ENCODE data around the gene NSMF. TPM values are rescaled to one million over a fixed set of nuclear protein-coding genes. Genes with fewer than 3 reads are reported as not detected.

Gene NSMF
- total RNA-seq, 4 donors from 2014 or later: 219 to 297 (median 270) TPM

GRCh38 chr9:137426018-137426681 is 33.0 kb downstream of the NSMF start:
- TF ChIP-seq EP300 (IDR thresholded peaks at IDR 0.05) (no peak), CTCF (IDR thresholded peaks at IDR 0.05) (no peak), POLR2A (IDR thresholded peaks at IDR 0.05) (no peak)
- Histone ChIP-seq H3K4me1 (peaks cover 0 to 33% (median 18%) of the 10 kb centered on the region in 4 donors), H3K36me3 (no peaks in the 10 kb centered on the region), H3K9me3 (no peaks in the 10 kb centered on the region), H3K4me3 (no peak overlapping the region), H3K27me3 (no peaks in the 10 kb centered on the region), H3K27ac (no peak overlapping the region)
- no peak for DNase-seq (ENCODE audit: low spot score in 2 of 2)
- 73 to 77% methylated on average over 14 to 16 of the region's 18 CpGs for WGBS, 2 donors

GRCh38 chr9:137423514-137424291 is 35.4 kb downstream of the NSMF start:
- DNase-seq (ENCODE audit: low spot score in 2 of 2): no peak
- TF ChIP-seq EP300 (IDR thresholded peaks at IDR 0.05) (no peak), CTCF (IDR thresholded peaks at IDR 0.05) (peak in 3 of 5 experiments; percentile 27 to 47 (median 39))
- 22 to 40% methylated on average over 9 to 49 of the region's 77 CpGs for WGBS, 2 donors
- peaks cover 0 to 38% (median 19%) of the 10 kb centered on the region in 4 donors for H3K4me1 ChIP-seq
- H3K36me3 ChIP-seq: no peaks in the 10 kb centered on the region
- H3K27me3 ChIP-seq: no peaks in the 10 kb centered on the region
- no peaks in the 10 kb centered on the region for H3K9me3 ChIP-seq
- H3K27ac ChIP-seq: peak overlapping the region; percentile 60 to 92 (median 86)
- H3K4me3 ChIP-seq: peak overlapping the region; percentile 46 to 77 (median 70)

GRCh38 chr9:137422604-137423513 is 36.3 kb downstream of the NSMF start, which contains the start of the genes EXD3 and NOXA1:
TSS of gene EXD3 (minus strand) at chr9:137423162. CDS start at chr9:137395357, 27,805 bp downstream.
TSS of gene NOXA1 (plus strand) at chr9:137423393. CDS start at chr9:137423530, 137 bp downstream.
- 1% methylated on average over 28 to 31 of the region's 113 CpGs for WGBS, 2 donors
- no peaks in the 10 kb centered on the region for H3K9me3 ChIP-seq
- H3K27me3 ChIP-seq: no peaks in the 10 kb centered on the region
- no peaks in the 10 kb centered on the region for H3K36me3 ChIP-seq
- peaks cover 0 to 38% (median 19%) of the 10 kb centered on the region in 4 donors for H3K4me1 ChIP-seq
- peak; percentile 82 for DNase-seq (ENCODE audit: low spot score in 2 of 2)
- H3K27ac ChIP-seq: peak within 1 kb of the TSS; percentile 60 to 92 (median 86)
- TF ChIP-seq EP300 (IDR thresholded peaks at IDR 0.05) (peak in 1 of 2 donors; percentile 69), CTCF (IDR thresholded peaks at IDR 0.05) (peak; percentile 72 to 97 (median 96)), POLR2A (IDR thresholded peaks at IDR 0.05) (peak; percentile 15 to 28)
- peak within 1 kb of the TSS; percentile 69 to 78 (median 74) for H3K4me3 ChIP-seq

GRCh38 chr9:137421838-137422603 is 37.1 kb downstream of the NSMF start:
- H3K27ac ChIP-seq: peak overlapping the region in 3 of 4 donors; percentile 73 to 92 (median 87)
- no peaks in the 10 kb centered on the region for H3K9me3 ChIP-seq
- peak overlapping the region; percentile 69 to 78 (median 74) for H3K4me3 ChIP-seq
- H3K36me3 ChIP-seq: peaks cover 0 to 8% (median 0%) of the 10 kb centered on the region in 3 donors
- TF ChIP-seq CTCF (IDR thresholded peaks at IDR 0.05): no peak
- TF ChIP-seq EP300 (IDR thresholded peaks at IDR 0.05): no peak
- no peak for TF ChIP-seq POLR2A (IDR thresholded peaks at IDR 0.05)
- DNase-seq (ENCODE audit: low spot score in 2 of 2): no peak
- no peaks in the 10 kb centered on the region for H3K27me3 ChIP-seq
- H3K4me1 ChIP-seq: peaks cover 0 to 38% (median 19%) of the 10 kb centered on the region in 4 donors
- WGBS, 2 donors: 1 to 2% methylated on average over 11 of the region's 11 CpGs
